NCI-H2171 treated with DMSO at 0.1 percent for 48 hours (cell line): ENCODE results near the gene PUSL1.

Experiments used
- DNase-seq: peaks from one replicate; lab custom pipeline; 2025; lab: John Stamatoyannopoulos, UW

Gene PUSL1

GRCh38 chr1:1340791-1341548 lies 32.6 kb downstream of the PUSL1 start:
- no peak for DNase-seq

GRCh38 chr1:1341549-1342021 lies 33.2 kb downstream of the PUSL1 start:
- DNase-seq: no peak

GRCh38 chr1:1342061-1342562 lies 33.7 kb downstream of the PUSL1 start:
- no peak for DNase-seq

GRCh38 chr1:1342584-1343115 lies 34.3 kb downstream of the PUSL1 start:
- DNase-seq: no peak

GRCh38 chr1:1343811-1344421 lies 35.5 kb downstream of the PUSL1 start:
- DNase-seq: no peak

- DNase-seq: no peak
Measured at GRCh38 chr1:1344655-1345361, 36.4 kb downstream of the PUSL1 start.

- no peak for DNase-seq
Measured at GRCh38 chr1:1345384-1345783, 37.0 kb downstream of the PUSL1 start.

GRCh38 chr1:1345860-1346500 lies 37.6 kb downstream of the PUSL1 start:
- no peak for DNase-seq

- DNase-seq: no peak
Measured at GRCh38 chr1:1346501-1346890, 38.1 kb downstream of the PUSL1 start.

- no peak for DNase-seq
Measured at GRCh38 chr1:1347026-1347595, 38.7 kb downstream of the PUSL1 start.

GRCh38 chr1:1347663-1348419 lies 39.4 kb downstream of the PUSL1 start:
- DNase-seq: no peak

- no peak for DNase-seq
Measured at GRCh38 chr1:1348420-1349255, 40.2 kb downstream of the PUSL1 start.

- peak; percentile 60 for DNase-seq
Measured at GRCh38 chr1:1349256-1350012, 41.0 kb downstream of the PUSL1 start, which contains the start of gene DVL1. DVL1 (minus strand) TSS chr1:1349418; CDS start chr1:1349065, 353 bp downstream.

- no peak for DNase-seq
Measured at GRCh38 chr1:1351511-1352427, 43.4 kb downstream of the PUSL1 start.

GRCh38 chr1:1352786-1353388 lies 44.5 kb downstream of the PUSL1 start:
- peak; percentile 93 for DNase-seq

GRCh38 chr1:1353389-1354151 lies 45.2 kb downstream of the PUSL1 start:
- peak; percentile 59 for DNase-seq
